ENCODE data around the gene ZBED2. TPM values are rescaled to one million over a fixed set of nuclear protein-coding genes. Genes with fewer than 3 reads are reported as not detected.

Gene ZBED2
- total RNA-seq, 1 experiment from 2014 or later, result 0.10 TPM

- in situ Hi-C loops (cut with HindIII; ENCODE audit: low pct_unique_long_range_greater_than_20kb, low sequenced_read_pairs), result no loop called here
- Histone ChIP-seq H3K4me3 (ENCODE audit: low read depth in 2 of 2, low read length in 2 of 2) (no peak overlapping the region), H3K9me3 (ENCODE audit: control insufficient read depth, insufficient read depth, low read depth, low read length) (no peaks in the 10 kb centered on the region), H3K36me3 (ENCODE audit: control insufficient read depth, insufficient read depth, low read length) (no peaks in the 10 kb centered on the region), H3K4me1 (ENCODE audit: control insufficient read depth, insufficient read depth, low read length) (no peaks in the 10 kb centered on the region), H3K27me3 (ENCODE audit: control insufficient read depth, insufficient read depth, low read length) (no peaks in the 10 kb centered on the region), H3K27ac (ENCODE audit: low read length) (no peak overlapping the region)
- CTCF ChIA-PET, result no interaction called here
- DNase-seq (ENCODE audit: low read depth, low spot score) (no peak), ATAC-seq (no peak)
- POLR2A ChIA-PET, result no interaction called here
- TF ChIP-seq TCF7L2 (IDR thresholded peaks at IDR 0.05; ENCODE audit: low read depth, low read length) (no peak), SIN3A (IDR thresholded peaks at IDR 0.05; ENCODE audit: borderline replicate concordance, insufficient read depth, low read depth, low read length) (no peak), CTCF (IDR thresholded peaks at IDR 0.05) (no peak), REST (IDR thresholded peaks at IDR 0.05; ENCODE audit: insufficient read depth in 1 of 2, low read depth in 2 of 2, low read length in 1 of 2) (no peak), POLR2AphosphoS5 (IDR thresholded peaks at IDR 0.05; ENCODE audit: low read depth, low read length) (no peak)
- no TSS peak for BruUV-seq (replicated peaks)
- intact Hi-C loops (cut with micrococcal nuclease; ENCODE audit: unreplicated experiment), result no loop called here
Measured at GRCh38 chr3:111596328-111596727, 1.2 kb upstream of the ZBED2 start.

GRCh38 chr3:111594781-111595180 is 365 bp downstream of the ZBED2 start:
- intact Hi-C loops (cut with micrococcal nuclease; ENCODE audit: unreplicated experiment), result no loop called here
- ChIA-PET CTCF (no interaction called here), POLR2A (no interaction called here)
- Histone ChIP-seq H3K27ac (ENCODE audit: low read length) (no peak overlapping the region), H3K36me3 (ENCODE audit: control insufficient read depth, insufficient read depth, low read length) (no peaks in the 10 kb centered on the region), H3K4me1 (ENCODE audit: control insufficient read depth, insufficient read depth, low read length) (no peaks in the 10 kb centered on the region), H3K27me3 (ENCODE audit: control insufficient read depth, insufficient read depth, low read length) (no peaks in the 10 kb centered on the region), H3K9me3 (ENCODE audit: control insufficient read depth, insufficient read depth, low read depth, low read length) (no peaks in the 10 kb centered on the region), H3K4me3 (ENCODE audit: low read depth in 2 of 2, low read length in 2 of 2) (no peak overlapping the region)
- TF ChIP-seq CTCF (IDR thresholded peaks at IDR 0.05) (no peak), SIN3A (IDR thresholded peaks at IDR 0.05; ENCODE audit: borderline replicate concordance, insufficient read depth, low read depth, low read length) (no peak), TCF7L2 (IDR thresholded peaks at IDR 0.05; ENCODE audit: low read depth, low read length) (no peak), POLR2AphosphoS5 (IDR thresholded peaks at IDR 0.05; ENCODE audit: low read depth, low read length) (no peak), REST (IDR thresholded peaks at IDR 0.05; ENCODE audit: insufficient read depth in 1 of 2, low read depth in 2 of 2, low read length in 1 of 2) (no peak)
- no TSS peak for BruUV-seq (replicated peaks)
- ATAC-seq (no peak), DNase-seq (ENCODE audit: low read depth, low spot score) (no peak)
- in situ Hi-C loops (cut with HindIII; ENCODE audit: low pct_unique_long_range_greater_than_20kb, low sequenced_read_pairs), result no loop called here

Measured in Panc1 (cell line).